Activated B cell treated with CpG ODN at 0.5 μM for 24 hours (primary cell): ENCODE data around the gene POLN. TPM values are rescaled to one million over a fixed set of nuclear protein-coding genes. Genes with fewer than 3 reads are reported as not detected.

ENCODE experiments used
- ATAC-seq: fragments of 200-7000 bp; cut with Tn5 transposase; one replicate; pipeline ENCODE4 v1.10.0; 2021; ENCODE audit warnings: low read depth, mild to moderate bottlenecking, moderate library complexity
- CTCF ChIA-PET: fragments of 350-600 bp; sonication (Branson Sonifier 250); formaldehyde crosslinking; loops from one replicate; lab custom pipeline; 2021; ENCODE audit warnings: antibody characterized with exemption; lab: Charles Lee
- POLR2A ChIA-PET: fragments of 350-600 bp; sonication (Branson Sonifier 250); formaldehyde crosslinking; loops from one replicate; lab custom pipeline; 2021; ENCODE audit warnings: antibody characterized with exemption; lab: Charles Lee
- DNase-seq: peaks from one replicate; pipeline ENCODE4 v3.0.0; 2022
- H3K27ac Mint-ChIP-seq: one replicate; pipeline ENCODE4 v1.8.0; 2020; ENCODE audit warnings: mixed read lengths
- H3K27me3 Mint-ChIP-seq: one replicate; pipeline ENCODE4 v1.8.0; 2021; ENCODE audit warnings: mixed read lengths
- H3K36me3 Mint-ChIP-seq: one replicate; pipeline ENCODE4 v1.8.0; 2021; ENCODE audit warnings: low read depth, mixed read lengths
- H3K4me1 Mint-ChIP-seq: one replicate; pipeline ENCODE4 v1.8.0; 2021; ENCODE audit warnings: mixed read lengths
- H3K4me3 Mint-ChIP-seq: one replicate; pipeline ENCODE4 v1.8.0; 2020; ENCODE audit warnings: mild to moderate bottlenecking, mixed read lengths
- H3K9me3 Mint-ChIP-seq: one replicate; pipeline ENCODE4 v1.8.0; 2020; ENCODE audit warnings: mixed read lengths
- intact Hi-C: fragments of 100-400 bp; cut with micrococcal nuclease; formaldehyde crosslinking; loops from one replicate; pipeline ENCODE4 v1.15.1; 2024
- total RNA-seq: library from RNA; stranded (reverse); gene quantifications from 2 replicates; pipeline ENCODE4 v1.2.3, GENCODE V29; 2022
- TF ChIP-seq, protein P1 (sequence below): fragments of 200-600 bp; IDR thresholded peaks from one replicate; pipeline ENCODE4 v1.8.0; 2022; ENCODE audit warnings: antibody characterized with exemption, mild to moderate bottlenecking

The POLN gene
- total RNA-seq, 1 donor from 2014 or later, result 1.4 TPM

DNA sequence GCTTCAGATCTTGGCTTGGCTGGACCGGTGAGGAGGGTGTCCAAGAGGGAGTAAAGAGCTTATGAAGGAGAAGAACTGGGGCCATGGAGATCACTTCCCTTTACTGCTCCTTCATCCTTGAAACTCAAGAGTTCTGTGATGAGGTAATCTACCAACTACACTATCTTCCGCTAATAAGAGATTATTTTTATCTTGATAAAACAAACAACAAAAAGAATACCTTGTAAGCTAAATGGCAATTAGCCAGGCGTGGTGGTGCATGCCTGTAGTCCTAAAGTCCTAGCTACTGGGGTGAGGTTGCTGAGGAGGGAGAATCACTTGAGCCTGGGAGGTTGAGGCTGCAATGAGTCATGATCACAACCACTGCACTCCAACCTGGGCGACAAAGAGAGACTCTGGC lies 47.4 kb downstream of the POLN start:
- TF ChIP-seq, protein P1, sequence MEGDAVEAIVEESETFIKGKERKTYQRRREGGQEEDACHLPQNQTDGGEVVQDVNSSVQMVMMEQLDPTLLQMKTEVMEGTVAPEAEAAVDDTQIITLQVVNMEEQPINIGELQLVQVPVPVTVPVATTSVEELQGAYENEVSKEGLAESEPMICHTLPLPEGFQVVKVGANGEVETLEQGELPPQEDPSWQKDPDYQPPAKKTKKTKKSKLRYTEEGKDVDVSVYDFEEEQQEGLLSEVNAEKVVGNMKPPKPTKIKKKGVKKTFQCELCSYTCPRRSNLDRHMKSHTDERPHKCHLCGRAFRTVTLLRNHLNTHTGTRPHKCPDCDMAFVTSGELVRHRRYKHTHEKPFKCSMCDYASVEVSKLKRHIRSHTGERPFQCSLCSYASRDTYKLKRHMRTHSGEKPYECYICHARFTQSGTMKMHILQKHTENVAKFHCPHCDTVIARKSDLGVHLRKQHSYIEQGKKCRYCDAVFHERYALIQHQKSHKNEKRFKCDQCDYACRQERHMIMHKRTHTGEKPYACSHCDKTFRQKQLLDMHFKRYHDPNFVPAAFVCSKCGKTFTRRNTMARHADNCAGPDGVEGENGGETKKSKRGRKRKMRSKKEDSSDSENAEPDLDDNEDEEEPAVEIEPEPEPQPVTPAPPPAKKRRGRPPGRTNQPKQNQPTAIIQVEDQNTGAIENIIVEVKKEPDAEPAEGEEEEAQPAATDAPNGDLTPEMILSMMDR, result no peak
- CTCF ChIA-PET, result no interaction called here
- no peak overlapping the region for H3K4me3 Mint-ChIP-seq
- POLR2A ChIA-PET, result no interaction called here
- peaks cover 1% of the 10 kb centered on the region for H3K36me3 Mint-ChIP-seq
- DNase-seq (no peak), ATAC-seq (no peak)
- no peak overlapping the region for H3K27ac Mint-ChIP-seq
- H3K9me3 Mint-ChIP-seq, result no peaks in the 10 kb centered on the region
- H3K27me3 Mint-ChIP-seq, result no peaks in the 10 kb centered on the region
- H3K4me1 Mint-ChIP-seq, result no peaks in the 10 kb centered on the region
- intact Hi-C loops, result no loop called here

- peaks cover 1% of the 10 kb centered on the region for H3K36me3 Mint-ChIP-seq
- H3K4me3 Mint-ChIP-seq, result no peak overlapping the region
- ChIA-PET POLR2A (no interaction called here), CTCF (no interaction called here)
- TF ChIP-seq, protein P1, result no peak
- no peaks in the 10 kb centered on the region for H3K27me3 Mint-ChIP-seq
- intact Hi-C loops, result no loop called here
- no peak for ATAC-seq
- H3K4me1 Mint-ChIP-seq, result no peaks in the 10 kb centered on the region
- DNase-seq, result no peak
- H3K9me3 Mint-ChIP-seq, result peaks cover 2% of the 10 kb centered on the region
- no peak overlapping the region for H3K27ac Mint-ChIP-seq
Observed at GRCh38 chr4:2193326-2193725, 48.6 kb downstream of the POLN start.

- DNase-seq (no peak), ATAC-seq (no peak)
- H3K36me3 Mint-ChIP-seq, result peaks cover 15% of the 10 kb centered on the region
- no peaks in the 10 kb centered on the region for H3K27me3 Mint-ChIP-seq
- H3K9me3 Mint-ChIP-seq, result peaks cover 22% of the 10 kb centered on the region
- no peak overlapping the region for H3K4me3 Mint-ChIP-seq
- POLR2A ChIA-PET, result no interaction called here
- TF ChIP-seq, protein P1, result no peak
- H3K4me1 Mint-ChIP-seq, result no peaks in the 10 kb centered on the region
- intact Hi-C loops, result no loop called here
- CTCF ChIA-PET, result no interaction called here
- no peak overlapping the region for H3K27ac Mint-ChIP-seq
Observed at GRCh38 chr4:2186865-2187172, 55.1 kb downstream of the POLN start.

DNA sequence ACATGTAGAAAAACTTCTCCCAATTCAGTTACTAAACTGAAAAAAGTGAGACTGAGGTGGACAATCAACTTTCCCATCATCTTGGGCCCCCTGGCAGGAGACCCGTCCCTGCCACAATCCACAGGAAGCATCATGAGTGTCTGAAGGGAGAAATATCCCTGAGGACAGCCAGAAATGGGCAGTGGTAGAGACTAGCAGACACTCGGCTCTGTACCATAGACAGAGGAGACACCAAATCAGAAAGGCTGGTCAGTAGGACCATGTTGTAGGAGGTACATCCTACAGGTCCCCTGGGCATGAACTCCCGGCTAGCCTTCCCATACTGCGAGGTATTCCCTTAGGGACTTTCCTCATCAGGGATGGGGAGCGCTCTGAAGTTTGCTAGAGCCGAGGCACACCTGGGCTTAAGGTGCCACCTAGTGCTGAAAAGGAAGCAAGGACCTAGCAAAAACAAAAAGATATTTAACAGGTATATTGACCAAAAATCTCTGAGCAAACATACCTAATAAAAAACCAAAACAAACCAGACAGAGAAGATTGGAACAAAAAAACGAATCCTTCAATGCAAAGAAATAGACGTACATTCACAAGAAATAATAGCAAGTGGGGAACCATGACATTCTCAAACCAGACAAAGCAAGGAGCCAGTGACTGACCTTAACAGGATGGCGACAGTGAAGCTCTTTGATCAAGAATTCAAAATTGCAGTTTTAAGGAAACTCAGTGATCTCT lies 55.6 kb downstream of the POLN start:
- Mint-ChIP-seq H3K27ac (no peak overlapping the region), H3K9me3 (peaks cover 22% of the 10 kb centered on the region), H3K4me3 (no peak overlapping the region), H3K4me1 (no peaks in the 10 kb centered on the region), H3K36me3 (peaks cover 15% of the 10 kb centered on the region), H3K27me3 (no peaks in the 10 kb centered on the region)
- TF ChIP-seq, protein P1, result no peak
- POLR2A ChIA-PET, result no interaction called here
- DNase-seq (no peak), ATAC-seq (no peak)
- CTCF ChIA-PET, result no interaction called here
- intact Hi-C loops, result no loop called here

DNA sequence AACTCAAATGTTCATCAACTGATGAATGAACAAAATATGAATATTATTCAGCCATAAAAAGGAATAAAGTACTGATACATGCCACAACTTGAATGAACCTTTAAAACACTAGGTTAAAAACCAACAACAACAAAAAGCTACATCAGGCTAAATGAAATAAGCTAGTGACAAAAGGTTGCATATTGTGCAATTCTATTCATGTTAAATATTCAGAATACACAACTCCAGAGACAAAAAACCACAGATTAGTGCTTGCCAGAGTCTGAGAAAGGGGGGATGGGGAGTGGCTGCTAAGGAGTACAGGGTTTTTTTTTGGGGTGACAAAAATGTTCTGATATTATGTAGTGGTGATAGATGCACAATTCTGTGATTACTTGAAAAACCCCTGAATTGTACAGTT lies 58.5 kb downstream of the POLN start:
- Mint-ChIP-seq H3K27me3 (no peaks in the 10 kb centered on the region), H3K4me3 (no peak overlapping the region), H3K9me3 (peaks cover 20% of the 10 kb centered on the region), H3K27ac (no peak overlapping the region), H3K36me3 (peaks cover 15% of the 10 kb centered on the region), H3K4me1 (no peaks in the 10 kb centered on the region)
- ATAC-seq, result no peak
- no peak for DNase-seq
- ChIA-PET POLR2A (no interaction called here), CTCF (no interaction called here)
- intact Hi-C loops, result no loop called here
- TF ChIP-seq, protein P1, result no peak
